Testis (tissue), 2 donors: ENCODE results near the gene JSRP1.

Experiments
- POLR2A ChIP-seq: fragments of 450-650 bp; IDR thresholded peaks from one replicate; pipeline ENCODE4 v1.6.1; 2017; ENCODE audit warnings: antibody characterized with exemption, mild to moderate bottlenecking, moderate library complexity
- TF ChIP-seq, protein P1 (sequence below), 3 experiments: fragments of 450-650 bp in 2 of 3; fragments of 200-600 bp in 1 of 3; sonication (generic) in 1 of 3; IDR thresholded peaks; one replicate each; pipeline ENCODE4 v1.5.1; 2016 to 2019; ENCODE audit warnings: antibody characterized with exemption in 3 of 3, mild to moderate bottlenecking in 2 of 3, moderate library complexity in 1 of 3

DNA sequence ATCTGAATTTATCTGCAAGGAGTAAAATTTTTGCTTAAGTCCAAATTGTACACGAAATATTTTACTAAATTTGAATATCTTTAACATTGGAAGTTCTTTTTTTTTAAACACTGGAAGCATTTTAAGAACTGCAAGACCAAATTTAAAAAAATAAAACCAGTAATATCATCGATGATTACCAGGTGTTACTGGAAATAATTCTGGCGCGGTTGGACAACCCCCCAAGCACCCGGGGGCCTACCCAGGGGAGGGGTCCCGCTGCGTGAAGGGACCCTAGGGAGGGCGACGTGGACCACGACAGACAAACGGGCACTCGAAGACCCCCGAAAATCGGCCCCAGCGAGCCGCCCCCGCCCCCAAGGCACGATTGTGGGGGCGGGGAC is 12.6 kb upstream of the JSRP1 start:
- TF ChIP-seq, protein P1, sequence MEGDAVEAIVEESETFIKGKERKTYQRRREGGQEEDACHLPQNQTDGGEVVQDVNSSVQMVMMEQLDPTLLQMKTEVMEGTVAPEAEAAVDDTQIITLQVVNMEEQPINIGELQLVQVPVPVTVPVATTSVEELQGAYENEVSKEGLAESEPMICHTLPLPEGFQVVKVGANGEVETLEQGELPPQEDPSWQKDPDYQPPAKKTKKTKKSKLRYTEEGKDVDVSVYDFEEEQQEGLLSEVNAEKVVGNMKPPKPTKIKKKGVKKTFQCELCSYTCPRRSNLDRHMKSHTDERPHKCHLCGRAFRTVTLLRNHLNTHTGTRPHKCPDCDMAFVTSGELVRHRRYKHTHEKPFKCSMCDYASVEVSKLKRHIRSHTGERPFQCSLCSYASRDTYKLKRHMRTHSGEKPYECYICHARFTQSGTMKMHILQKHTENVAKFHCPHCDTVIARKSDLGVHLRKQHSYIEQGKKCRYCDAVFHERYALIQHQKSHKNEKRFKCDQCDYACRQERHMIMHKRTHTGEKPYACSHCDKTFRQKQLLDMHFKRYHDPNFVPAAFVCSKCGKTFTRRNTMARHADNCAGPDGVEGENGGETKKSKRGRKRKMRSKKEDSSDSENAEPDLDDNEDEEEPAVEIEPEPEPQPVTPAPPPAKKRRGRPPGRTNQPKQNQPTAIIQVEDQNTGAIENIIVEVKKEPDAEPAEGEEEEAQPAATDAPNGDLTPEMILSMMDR (IDR thresholded peaks at IDR 0.05) = no peak
- no peak for TF ChIP-seq POLR2A
